Iris pigment epithelial cell (primary cell): ENCODE results near the gene SHISAL2B.
"Not testable (repeated sequence)": the region's sequence is repeated elsewhere in the genome, so short reads cannot be mapped to it uniquely, and the experiment has no call there.

ENCODE experiments used
- DNase-seq: peaks from one replicate; pipeline ENCODE4 v3.0.0-alpha.2; 2011; ENCODE audit warnings: low read depth

Gene SHISAL2B

DNA sequence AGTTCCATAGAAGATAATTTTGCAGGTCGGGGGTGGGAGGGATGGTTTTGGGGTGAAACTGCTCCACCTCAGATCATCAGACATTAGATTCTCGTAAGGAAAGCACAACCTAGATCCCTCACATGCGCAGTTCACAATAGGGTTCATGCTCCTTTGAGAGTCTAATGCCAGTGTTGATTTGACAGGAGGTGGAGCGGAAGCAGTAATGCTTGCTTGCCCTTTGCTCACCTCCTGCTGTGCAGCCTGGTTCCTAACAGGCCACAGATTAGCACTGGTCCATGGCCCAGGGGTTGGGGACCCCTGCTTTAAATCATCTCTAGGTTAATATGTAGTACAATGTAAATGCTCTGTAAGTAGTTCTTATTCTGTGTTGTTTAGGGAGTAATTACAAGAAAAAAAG lies 10.5 kb downstream of the SHISAL2B start:
- DNase-seq, result no peak

DNA sequence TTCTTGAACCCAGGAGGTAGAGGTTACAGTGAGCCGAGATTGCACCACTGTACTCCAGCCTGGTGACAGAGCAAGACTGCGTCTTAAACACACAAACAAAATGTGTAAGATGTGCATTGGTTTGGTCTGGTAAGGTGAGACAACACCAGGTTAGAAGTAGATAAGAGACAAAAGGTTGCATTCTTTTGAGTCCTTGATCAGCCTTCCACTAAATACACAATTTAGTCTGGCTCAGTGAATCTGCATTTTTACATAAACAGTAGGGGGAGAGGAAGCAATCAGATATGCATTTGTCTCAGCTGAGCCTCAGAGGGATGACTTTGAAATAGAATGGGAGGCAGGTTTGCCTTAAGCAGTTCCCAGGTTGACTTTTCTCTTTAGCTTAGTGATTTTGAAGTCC lies 15.8 kb downstream of the SHISAL2B start:
- DNase-seq, result not testable (repeated sequence)

DNA sequence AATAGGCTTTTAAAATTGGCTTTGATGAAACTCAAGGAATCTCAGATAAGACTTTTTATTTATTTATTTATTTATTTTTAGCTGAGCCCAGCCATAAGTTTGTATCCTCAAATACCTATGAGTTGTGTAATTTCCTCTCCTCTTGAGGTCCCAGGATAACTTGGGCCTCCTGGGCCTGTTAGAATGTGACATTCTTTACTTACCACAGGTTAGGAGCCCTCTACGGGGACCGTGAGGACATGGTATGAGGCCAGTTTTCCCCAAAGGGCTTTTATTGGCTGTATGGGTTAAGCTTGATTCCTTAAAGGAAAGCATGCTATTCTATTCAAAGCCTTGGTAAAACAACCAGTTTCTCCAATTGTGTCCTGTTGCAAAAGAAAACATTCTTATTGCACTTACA lies 16.9 kb downstream of the SHISAL2B start:
- no peak for DNase-seq

DNA sequence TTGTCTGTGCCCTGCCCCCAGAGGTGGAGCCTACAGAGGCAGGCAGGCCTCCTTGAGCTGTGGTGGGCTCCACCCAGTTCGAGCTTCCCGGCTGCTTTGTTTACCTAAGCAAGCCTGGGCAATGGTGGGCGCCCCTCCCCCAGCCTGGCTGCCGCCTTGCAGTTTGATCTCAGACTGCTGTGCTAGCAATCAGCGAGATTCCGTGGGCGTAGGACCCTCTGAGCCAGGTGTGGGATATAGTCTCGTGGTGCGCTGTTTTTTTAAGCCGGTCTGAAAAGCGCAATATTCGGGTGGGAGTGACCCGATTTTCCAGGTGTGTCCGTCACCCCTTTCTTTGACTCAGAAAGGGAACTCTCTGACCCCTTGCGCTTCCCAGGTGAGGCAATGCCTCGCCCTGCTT lies 24.2 kb downstream of the SHISAL2B start:
- not testable (repeated sequence) for DNase-seq

DNA sequence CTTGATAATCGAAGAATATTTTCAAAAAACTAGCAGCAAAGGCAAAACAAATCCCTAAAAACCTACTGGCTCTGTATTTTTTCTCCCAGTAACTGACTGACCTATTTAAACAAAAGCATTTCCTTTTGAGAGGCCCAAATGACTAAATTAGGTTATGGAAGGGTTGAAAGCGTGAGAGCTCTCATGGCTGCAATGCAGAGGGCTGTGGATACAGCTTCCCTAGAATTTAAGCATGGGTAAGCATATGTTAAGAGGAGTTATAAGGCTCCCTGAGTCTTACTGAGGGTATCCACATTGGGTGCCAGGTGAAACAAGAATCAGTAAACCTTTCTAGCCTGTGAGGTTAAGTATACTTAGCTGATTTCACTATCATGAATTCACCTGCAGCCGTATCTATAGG lies 32.3 kb downstream of the SHISAL2B start:
- DNase-seq, result no peak

DNA sequence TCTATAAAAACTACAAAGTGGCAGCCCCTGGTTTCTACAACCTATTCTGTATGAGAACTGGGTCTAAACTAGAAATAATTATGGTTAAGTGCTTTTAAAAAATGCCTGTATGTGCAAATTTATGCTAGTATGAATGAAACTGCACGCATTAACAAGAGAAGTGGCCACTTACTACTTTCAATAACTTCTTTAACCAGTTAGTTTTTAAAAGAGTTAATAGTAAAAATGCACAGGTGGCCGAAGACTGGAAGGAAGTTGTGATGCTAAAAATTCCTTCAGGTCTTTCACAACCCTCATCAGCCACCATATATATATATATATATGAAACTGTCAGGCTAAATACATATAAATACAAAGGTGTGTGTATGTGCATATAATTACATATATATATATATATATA lies 36.8 kb downstream of the SHISAL2B start:
- DNase-seq, result no peak

DNA sequence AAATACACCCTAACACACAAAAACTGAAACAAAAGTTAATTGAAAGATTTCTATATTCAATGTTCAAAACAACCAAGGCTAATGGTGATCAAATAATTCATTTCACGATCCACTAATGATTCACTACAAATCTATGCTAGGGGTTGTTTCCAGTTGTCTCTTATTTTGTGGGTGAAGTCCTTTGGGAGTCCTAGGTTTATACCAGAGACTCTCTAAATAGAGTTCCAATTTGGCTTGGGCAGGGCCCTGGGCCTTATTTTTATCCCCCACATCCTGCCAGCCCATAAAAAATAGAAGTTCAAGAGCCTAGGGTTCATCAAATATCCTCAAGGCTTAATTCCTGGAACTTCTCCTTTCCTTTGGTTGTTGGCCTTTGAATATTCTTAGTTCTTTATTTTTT lies 52.1 kb downstream of the SHISAL2B start:
- DNase-seq, result no peak

DNA sequence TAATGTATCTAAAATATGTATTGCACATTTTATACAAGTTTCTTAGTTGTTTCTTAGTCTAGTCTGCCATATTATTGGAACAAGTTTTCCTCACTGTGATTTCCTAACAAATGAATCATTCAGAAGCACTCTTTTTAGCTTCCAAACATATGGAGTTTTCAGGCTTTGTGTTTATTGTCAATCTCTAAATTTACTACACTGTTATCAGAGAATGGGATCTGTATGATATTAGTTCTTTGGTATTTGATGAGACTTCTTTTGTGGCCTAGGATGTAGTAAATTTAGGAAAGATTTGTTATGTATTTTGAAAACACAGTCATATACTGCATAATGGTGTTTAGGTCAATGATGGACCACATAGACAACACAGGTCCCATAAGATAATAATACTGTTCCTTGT lies 52.5 kb downstream of the SHISAL2B start:
- peak; percentile 20 for DNase-seq

DNA sequence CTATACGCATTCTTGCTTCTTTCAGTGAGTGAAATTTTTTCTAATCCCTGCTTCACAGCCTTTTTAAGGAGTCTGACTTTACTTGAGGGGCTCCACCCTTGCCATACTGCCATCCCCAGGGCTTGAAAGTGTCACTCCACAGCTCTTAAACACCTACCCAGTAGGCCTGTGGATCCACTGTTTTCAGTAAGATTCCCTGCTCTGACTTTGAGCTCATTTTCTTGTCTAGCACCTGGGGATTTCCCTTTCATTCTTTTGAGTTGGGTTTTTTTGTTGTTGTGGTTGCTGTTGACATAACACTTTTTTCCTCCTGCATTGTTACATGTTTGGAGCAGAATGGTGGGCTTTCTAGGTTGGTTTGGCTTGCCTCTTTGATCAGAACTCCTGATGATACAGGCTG lies 54.6 kb downstream of the SHISAL2B start:
- no peak for DNase-seq

DNA sequence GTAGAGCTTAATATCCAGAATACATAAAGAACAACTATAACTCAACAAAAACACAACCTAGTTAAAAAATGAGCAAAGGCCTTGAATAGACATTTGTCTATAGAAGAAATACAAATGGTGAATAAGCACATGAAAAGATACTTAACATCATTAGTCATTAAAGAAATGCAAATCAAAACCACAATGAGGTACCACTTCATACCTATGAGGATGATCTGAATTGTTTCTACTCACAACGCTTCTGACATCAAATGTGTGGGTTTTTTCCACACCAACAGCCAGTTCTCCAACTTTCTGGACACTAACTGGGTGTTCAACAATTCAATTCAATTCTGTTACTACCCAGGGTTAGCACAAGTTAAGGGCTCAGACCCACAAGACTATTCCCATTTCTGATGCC lies 56.1 kb downstream of the SHISAL2B start:
- peak; percentile 36 for DNase-seq

DNA sequence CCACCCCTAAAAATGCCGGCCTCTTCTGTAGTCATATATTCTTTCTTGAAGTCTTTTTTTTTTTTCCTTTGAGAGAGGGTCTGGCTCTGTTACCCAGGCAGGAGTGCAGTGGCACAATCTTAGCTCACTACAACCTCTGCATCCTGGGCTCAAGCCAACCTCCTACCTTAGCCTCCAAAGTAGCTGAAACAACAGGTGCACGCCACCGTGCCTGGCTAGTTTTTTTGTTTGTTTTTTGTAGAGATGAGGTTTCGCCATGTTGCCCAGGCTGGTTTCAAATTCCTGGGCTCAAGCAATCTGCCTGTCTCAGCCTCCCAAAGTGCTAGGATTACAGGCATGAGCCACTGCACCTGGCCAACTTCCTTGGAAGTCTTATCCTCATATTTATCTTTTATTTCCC lies 59.1 kb downstream of the SHISAL2B start:
- DNase-seq, result no peak

DNA sequence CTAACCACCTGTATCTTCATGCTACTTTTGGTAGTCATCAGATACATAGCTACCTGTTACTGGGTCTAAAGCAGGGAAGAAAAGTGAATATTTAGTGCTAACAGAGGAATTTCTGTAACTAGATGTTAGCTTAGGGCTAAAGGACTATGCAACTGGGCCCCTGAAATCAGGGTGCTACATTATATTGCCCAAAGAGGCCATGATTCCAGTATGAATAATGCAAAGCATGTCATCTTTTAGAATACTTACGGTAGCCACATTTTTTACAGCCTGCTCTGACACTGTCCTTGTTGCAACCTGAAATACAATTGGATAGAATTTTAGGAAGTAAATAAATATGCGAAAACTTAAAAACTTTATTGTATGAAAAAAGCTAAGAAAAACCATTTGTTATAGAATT lies 63.8 kb downstream of the SHISAL2B start:
- DNase-seq, result no peak

DNA sequence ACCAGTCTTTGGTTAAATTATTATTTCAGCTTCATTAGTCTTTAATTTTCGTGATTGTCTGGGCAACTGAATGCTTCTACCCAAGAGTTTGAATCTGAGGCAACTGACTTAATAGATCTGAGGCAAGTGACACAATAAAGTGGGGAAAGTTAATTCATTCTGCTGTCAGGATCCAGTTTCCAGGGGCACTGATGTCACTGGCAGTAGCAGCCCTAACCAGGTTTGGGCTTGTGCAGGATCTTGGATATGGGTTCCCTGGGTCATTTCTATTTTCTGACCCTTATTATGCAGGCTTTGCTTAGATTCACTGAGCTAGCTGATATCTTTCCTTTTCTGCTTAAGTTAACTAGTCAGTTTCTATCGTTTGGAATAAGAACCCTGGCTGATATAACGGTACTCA lies 68.6 kb downstream of the SHISAL2B start:
- no peak for DNase-seq

DNA sequence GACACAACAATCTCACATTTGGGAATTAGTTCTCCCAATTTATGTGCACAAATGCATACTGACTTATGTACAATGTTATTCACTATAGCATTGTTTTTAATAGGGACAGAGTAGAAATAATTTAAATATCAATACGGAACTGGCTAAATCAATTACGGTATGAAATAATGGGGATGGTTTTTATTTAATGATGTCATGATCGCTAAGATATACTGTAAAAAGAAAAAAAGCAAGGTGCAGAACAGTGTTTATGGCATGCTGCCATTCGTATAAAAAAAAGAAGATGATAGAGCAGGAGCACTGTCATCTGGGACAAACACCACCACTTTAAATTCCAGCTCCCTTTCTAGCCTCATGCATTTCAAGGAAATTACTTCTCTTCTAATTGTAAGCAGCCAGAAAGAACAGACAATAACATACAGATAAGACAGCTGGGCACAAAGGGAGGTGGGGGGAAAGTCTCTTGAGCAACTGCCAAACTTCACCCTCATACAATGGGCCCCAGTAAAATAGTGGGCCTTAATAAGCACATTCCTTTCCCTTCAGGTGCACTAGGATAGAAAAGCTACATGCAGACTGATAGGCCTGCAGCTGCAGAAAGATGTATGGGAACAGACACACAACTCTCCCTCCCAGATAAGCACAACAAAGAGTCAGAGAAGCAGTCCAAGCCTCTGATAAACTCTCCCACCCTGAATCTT lies 69.8 kb downstream of the SHISAL2B start:
- no peak for DNase-seq

DNA sequence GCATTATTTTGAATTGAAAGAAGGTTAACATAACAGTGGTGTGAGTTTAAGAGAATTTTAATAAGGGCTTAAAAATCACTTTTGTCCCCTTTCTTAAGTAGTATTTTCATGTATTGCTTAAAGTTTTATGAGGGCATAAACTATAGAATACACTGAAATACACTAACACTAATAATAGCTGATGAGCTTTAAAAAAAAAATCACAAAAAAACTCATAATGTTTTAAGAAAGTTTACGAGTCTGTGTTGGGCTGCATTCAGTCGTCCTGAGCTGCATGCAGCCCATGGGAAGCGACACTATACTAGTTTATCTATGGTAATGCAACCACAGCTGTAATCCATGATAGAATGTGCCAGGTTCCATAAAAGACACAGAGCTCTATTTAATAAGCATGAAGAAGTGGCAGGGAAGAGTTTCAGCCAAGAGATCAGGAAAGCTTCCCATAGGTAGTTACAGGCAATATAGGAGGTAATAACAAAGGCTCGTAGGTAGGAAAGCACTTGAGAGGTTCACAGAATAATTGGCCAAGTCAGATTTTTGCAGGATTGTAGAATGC lies 73.7 kb downstream of the SHISAL2B start:
- DNase-seq, result no peak

DNA sequence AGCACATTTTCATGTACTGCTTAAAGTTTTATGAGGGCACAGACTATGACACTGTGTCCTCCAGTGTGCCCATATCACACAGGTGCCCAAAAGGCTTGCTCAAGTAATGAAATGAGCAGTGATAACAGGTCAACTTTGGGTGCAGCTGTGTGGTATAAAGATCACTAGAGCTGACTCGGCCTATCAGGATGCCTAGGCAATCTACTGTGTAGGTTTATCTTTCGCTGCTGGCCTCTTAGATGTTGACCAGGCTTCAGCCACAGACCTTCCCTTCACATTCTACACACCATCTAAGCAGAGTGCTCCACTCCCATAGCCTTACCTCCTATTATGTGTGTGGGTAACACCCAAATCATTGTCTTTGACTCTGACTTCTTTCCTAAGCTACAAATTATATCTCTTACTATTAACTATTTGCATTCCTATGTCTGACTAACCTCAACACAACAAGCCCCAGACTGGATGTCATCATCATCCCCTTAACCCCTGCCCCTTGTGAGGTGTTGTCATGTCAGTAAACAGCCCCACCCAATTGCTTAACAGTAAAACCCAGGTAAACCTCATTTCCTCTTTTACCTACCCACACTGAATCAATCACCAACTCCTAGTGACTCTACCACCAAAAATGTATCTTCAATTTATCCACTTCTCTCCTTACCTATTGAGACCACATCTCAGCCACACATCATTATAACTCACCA lies 75.7 kb downstream of the SHISAL2B start:
- DNase-seq, result peak; percentile 56

DNA sequence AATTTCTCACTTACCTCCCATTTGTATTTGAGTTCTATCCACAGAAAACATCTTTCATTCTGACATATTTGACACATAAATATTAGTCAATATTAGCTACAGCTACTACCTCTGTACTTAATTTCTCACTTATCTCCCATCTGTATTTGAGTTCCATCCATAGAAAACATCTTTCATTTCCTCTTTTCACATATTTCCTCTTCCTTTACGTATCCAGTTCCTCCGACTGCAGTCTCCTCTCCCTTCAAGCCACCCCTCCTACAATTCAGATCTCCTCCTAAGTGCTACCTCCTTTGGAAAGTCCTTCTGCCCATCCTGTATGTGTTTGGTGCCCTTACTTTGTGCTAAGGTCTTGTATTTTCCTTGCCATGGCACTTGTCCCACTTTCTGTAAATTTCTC lies 76.6 kb downstream of the SHISAL2B start:
- DNase-seq, result no peak
